Endothelial cell of umbilical vein (primary cell): ENCODE data around the gene DAB1.

ENCODE experiments used
- CTCF ChIP-seq, 2 donors: IDR thresholded peaks; 1 replicate in 1 of 2; 2 replicates in 1 of 2; pipeline ENCODE4 v1.5.1; 2011; ENCODE audit warnings: low read length in 2 of 2, mild to moderate bottlenecking in 2 of 2, moderate library complexity in 2 of 2, control low read depth in 1 of 2, inconsistent platforms in 1 of 2, low read depth in 1 of 2; ENCODE audit not compliant: insufficient read depth in 1 of 2; ENCODE audit errors: extremely low read depth in 1 of 2
- EZH2 ChIP-seq: IDR thresholded peaks from 2 replicates; pipeline ENCODE4 v1.6.1; 2012; ENCODE audit warnings: borderline replicate concordance, low read depth, mild to moderate bottlenecking, moderate library complexity, low read length, inconsistent platforms; ENCODE audit not compliant: severe bottlenecking
- TF ChIP-seq, protein P1 (sequence below): IDR thresholded peaks from 2 replicates; pipeline ENCODE4 v1.6.1; 2011; ENCODE audit not compliant: insufficient read depth, insufficient read length

- TF ChIP-seq CTCF (IDR thresholded peaks at IDR 0.05; ENCODE audit: extremely low read depth in 1 of 2, insufficient read depth in 1 of 2, low read depth in 1 of 2, low read length in 2 of 2) (no peak), EZH2 (no peak)
- TF ChIP-seq, protein P1, sequence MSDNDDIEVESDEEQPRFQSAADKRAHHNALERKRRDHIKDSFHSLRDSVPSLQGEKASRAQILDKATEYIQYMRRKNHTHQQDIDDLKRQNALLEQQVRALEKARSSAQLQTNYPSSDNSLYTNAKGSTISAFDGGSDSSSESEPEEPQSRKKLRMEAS: no peak
Measured at GRCh38 chr1:57122031-57122430, 301.8 kb downstream of the DAB1 start.
